ENCODE results near the gene WDR5.

DNA sequence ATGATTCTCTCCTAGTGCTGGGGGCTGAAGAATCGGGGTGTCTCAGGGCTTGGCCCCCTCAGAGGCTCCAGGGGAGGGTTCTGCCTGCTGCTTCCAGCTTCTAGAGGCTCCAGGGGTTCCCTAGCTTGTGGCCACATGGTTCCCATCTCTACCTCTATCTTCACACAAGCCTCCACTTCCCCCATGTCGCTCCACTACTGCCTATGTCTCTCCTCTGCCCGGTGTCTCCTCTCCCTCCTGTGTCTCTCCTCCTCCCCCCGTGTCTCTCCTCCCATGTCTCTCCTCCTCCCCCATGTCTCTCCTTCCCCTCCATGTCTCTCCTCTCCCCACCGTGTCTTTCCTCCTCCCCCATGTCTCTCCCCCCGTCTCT, 40.7 kb downstream of the WDR5 start:
- TF ChIP-seq, protein P1, sequence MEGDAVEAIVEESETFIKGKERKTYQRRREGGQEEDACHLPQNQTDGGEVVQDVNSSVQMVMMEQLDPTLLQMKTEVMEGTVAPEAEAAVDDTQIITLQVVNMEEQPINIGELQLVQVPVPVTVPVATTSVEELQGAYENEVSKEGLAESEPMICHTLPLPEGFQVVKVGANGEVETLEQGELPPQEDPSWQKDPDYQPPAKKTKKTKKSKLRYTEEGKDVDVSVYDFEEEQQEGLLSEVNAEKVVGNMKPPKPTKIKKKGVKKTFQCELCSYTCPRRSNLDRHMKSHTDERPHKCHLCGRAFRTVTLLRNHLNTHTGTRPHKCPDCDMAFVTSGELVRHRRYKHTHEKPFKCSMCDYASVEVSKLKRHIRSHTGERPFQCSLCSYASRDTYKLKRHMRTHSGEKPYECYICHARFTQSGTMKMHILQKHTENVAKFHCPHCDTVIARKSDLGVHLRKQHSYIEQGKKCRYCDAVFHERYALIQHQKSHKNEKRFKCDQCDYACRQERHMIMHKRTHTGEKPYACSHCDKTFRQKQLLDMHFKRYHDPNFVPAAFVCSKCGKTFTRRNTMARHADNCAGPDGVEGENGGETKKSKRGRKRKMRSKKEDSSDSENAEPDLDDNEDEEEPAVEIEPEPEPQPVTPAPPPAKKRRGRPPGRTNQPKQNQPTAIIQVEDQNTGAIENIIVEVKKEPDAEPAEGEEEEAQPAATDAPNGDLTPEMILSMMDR (IDR thresholded peaks at IDR 0.05) = no peak
- TF ChIP-seq POLR2A (IDR thresholded peaks at IDR 0.05) = no peak

All from esophagus squamous epithelium (tissue), 4 donors.